Endothelial cell (in vitro differentiated cells): ENCODE data around the gene ZFHX3. TPM values are rescaled to one million over a fixed set of nuclear protein-coding genes. Genes with fewer than 3 reads are reported as not detected.

Experiments
- DNase-seq: peaks from one replicate; pipeline ENCODE4 v3.0.0; 2021; ENCODE audit warnings: low spot score
- H3K27ac Mint-ChIP-seq: one replicate; pipeline ENCODE4 v1.8.0; 2021; ENCODE audit warnings: mixed read lengths, inconsistent platforms; ENCODE audit not compliant: unreplicated experiment
- H3K27me3 Mint-ChIP-seq: one replicate; pipeline ENCODE4 v1.8.0; 2021; ENCODE audit warnings: mild to moderate bottlenecking, moderate library complexity, mixed read lengths, inconsistent platforms; ENCODE audit not compliant: unreplicated experiment
- H3K36me3 Mint-ChIP-seq: one replicate; pipeline ENCODE4 v1.8.0; 2021; ENCODE audit warnings: mild to moderate bottlenecking, low read depth, mixed read lengths, inconsistent platforms; ENCODE audit not compliant: unreplicated experiment
- H3K4me1 Mint-ChIP-seq: one replicate; pipeline ENCODE4 v1.8.0; 2021; ENCODE audit warnings: mild to moderate bottlenecking, mixed read lengths, inconsistent platforms; ENCODE audit not compliant: unreplicated experiment
- H3K4me3 Mint-ChIP-seq: one replicate; pipeline ENCODE4 v1.8.0; 2021; ENCODE audit warnings: mild to moderate bottlenecking, mixed read lengths, inconsistent platforms; ENCODE audit not compliant: unreplicated experiment
- H3K9me3 Mint-ChIP-seq: one replicate; pipeline ENCODE4 v1.8.0; 2021; ENCODE audit warnings: mixed read lengths, inconsistent platforms; ENCODE audit not compliant: unreplicated experiment
- CTCF ChIP-seq: fragments of 200-600 bp; sonication (generic); IDR thresholded peaks from one replicate; pipeline ENCODE4 v1.5.0; 2021; ENCODE audit warnings: antibody characterized with exemption; ENCODE audit not compliant: unreplicated experiment
- total RNA-seq: library from RNA; stranded (reverse); fragmentation: NEBNext Ultra II Directional; extraction: Animal tissue kit (Norgen Biotek cat#: 25700); gene quantifications from one replicate; pipeline ENCODE4 v1.2.1, GENCODE V29; 2021; ENCODE audit not compliant: unreplicated experiment

Gene ZFHX3
- total RNA-seq, 1 donor from 2014 or later = 17.7 TPM

DNA sequence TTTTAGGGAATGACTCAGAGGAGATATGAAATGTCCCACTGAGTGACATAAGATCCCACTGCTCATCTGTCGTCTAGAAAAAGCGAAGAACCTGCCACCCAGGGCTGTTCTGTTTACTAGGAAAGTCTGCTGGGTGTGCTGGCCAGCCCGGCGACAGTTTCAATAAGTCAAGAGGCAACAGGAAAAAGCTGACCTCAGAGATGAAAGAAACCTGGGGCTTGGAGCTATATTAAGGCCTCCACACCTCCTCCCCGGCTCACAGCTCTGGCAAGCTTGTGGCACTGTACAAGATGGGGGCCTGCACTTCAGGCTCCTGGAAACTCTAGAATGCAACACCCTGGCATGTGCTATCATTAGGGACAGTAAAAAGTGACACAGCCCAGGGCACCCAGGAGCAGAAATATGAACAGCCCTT, 10.6 kb downstream of the ZFHX3 start:
- Mint-ChIP-seq H3K4me1 (peaks cover 55% of the 10 kb centered on the region), H3K9me3 (no peaks in the 10 kb centered on the region), H3K36me3 (peaks cover 2% of the 10 kb centered on the region), H3K4me3 (no peak overlapping the region), H3K27ac (peak overlapping the region; percentile 44), H3K27me3 (peaks cover 21% of the 10 kb centered on the region)
- no peak for DNase-seq
- TF ChIP-seq CTCF = no peak

DNA sequence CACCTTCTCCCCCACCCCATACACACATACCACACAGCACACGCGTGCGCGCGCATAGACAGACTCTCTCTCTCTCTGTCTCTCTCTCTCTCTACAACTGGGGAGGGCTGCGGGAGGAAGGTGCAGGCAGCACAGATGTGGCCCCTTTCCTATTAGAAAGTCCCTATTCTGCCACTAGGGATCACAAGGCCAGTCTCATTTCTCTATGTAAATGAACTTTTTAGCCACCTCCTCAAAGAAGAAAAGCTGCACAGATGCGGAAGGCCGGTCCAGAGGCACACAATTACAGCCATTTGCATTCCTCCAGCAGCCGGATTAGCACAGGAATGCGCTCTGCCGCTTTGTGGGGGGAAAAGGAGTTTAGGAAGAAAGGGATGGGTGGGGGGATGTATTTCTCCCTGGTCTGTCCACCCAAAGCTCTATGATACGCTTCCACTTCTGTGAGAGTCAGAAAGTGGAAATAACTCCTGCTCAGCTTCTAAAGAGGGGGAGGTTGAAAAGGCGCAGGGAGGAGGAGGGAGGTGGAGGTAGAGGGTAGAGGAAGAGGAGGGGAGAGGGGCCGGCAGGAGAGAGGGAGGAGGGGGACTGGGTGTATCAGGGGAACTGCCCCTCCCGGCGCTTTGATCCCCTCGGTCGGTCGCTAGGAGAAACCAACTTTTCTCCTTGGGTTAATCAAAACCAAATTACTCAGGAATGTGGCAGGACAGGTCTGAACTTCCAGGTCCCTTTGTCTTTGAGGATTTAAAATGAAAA, 11.7 kb downstream of the ZFHX3 start:
- no peak overlapping the region for H3K27ac Mint-ChIP-seq
- H3K27me3 Mint-ChIP-seq = peaks cover 22% of the 10 kb centered on the region
- no peak for DNase-seq
- peaks cover 66% of the 10 kb centered on the region for H3K4me1 Mint-ChIP-seq
- peak overlapping the region; percentile 79 for H3K4me3 Mint-ChIP-seq
- TF ChIP-seq CTCF = no peak
- H3K9me3 Mint-ChIP-seq = no peaks in the 10 kb centered on the region
- H3K36me3 Mint-ChIP-seq = no peaks in the 10 kb centered on the region

GRCh38 chr16:73034374-73034773, 13.6 kb downstream of the ZFHX3 start:
- Mint-ChIP-seq H3K36me3 (no peaks in the 10 kb centered on the region), H3K9me3 (no peaks in the 10 kb centered on the region), H3K4me1 (peaks cover 79% of the 10 kb centered on the region), H3K4me3 (no peak overlapping the region), H3K27me3 (peaks cover 24% of the 10 kb centered on the region), H3K27ac (no peak overlapping the region)
- DNase-seq = no peak
- no peak for TF ChIP-seq CTCF

- Mint-ChIP-seq H3K36me3 (no peaks in the 10 kb centered on the region), H3K4me3 (no peak overlapping the region), H3K27ac (no peak overlapping the region), H3K9me3 (no peaks in the 10 kb centered on the region), H3K27me3 (peaks cover 26% of the 10 kb centered on the region), H3K4me1 (peaks cover 78% of the 10 kb centered on the region)
- DNase-seq = no peak
- TF ChIP-seq CTCF = no peak
Measured at GRCh38 chr16:73033271-73033998, 14.5 kb downstream of the ZFHX3 start.
